Heart right ventricle (tissue), 16 donors: ENCODE data around the gene POLA1. TPM values are rescaled to one million over a fixed set of nuclear protein-coding genes. Genes with fewer than 3 reads are reported as not detected.

Experiments
- ATAC-seq, 8 donors: fragments of 200-7000 bp; cut with Tn5 transposase; one replicate each; pipeline ENCODE4 v1.9.1; 2020; ENCODE audit warnings: mild to moderate bottlenecking in 8 of 8, moderate library complexity in 8 of 8, moderate number of reproducible peaks in 1 of 8
- DNase-seq, 2 donors: peaks; one replicate each; pipeline ENCODE4 v3.0.0-alpha.2; 2020
- H3K27ac ChIP-seq, 10 donors: fragments of 200-600 bp; sonication (generic) in 2 of 10; one replicate each; pipeline versions ENCODE4 v1.5.0 to v1.8.0; 2020 to 2022; ENCODE audit warnings: mild to moderate bottlenecking in 3 of 10
- H3K27me3 ChIP-seq, 7 donors: fragments of 200-600 bp; one replicate each; pipeline ENCODE4 v1.8.0; 2021 to 2022; ENCODE audit warnings: mild to moderate bottlenecking in 2 of 7
- H3K36me3 ChIP-seq, 9 donors: fragments of 200-600 bp; sonication (generic) in 1 of 9; one replicate each; pipeline versions ENCODE4 v1.5.0 to v1.8.0; 2020 to 2022; ENCODE audit warnings: mild to moderate bottlenecking in 2 of 9
- H3K4me1 ChIP-seq, 9 donors: fragments of 200-600 bp; sonication (generic) in 1 of 9; one replicate each; pipeline versions ENCODE4 v1.5.0 to v1.8.0; 2020 to 2022; ENCODE audit warnings: mild to moderate bottlenecking in 4 of 9
- H3K4me3 ChIP-seq, 10 donors: fragments of 200-600 bp; sonication (generic) in 2 of 10; one replicate each; pipeline versions ENCODE4 v1.5.0 to v1.8.0; 2020 to 2022; ENCODE audit warnings: mild to moderate bottlenecking in 7 of 10, moderate library complexity in 2 of 10
- H3K9me3 ChIP-seq, 11 donors: fragments of 200-600 bp in 10 of 11; sonication (generic) in 2 of 11; one replicate each; pipeline versions ENCODE4 v1.5.0 to v1.8.0; 2013 to 2022; ENCODE audit warnings: mild to moderate bottlenecking in 2 of 11, control low read depth in 1 of 11, moderate library complexity in 1 of 11
- CTCF ChIP-seq, 9 donors: fragments of 200-600 bp; sonication (generic) in 2 of 9; IDR thresholded peaks; one replicate each; pipeline versions ENCODE4 v1.5.0 to v1.8.0; 2021 to 2022; ENCODE audit warnings: antibody characterized with exemption in 9 of 9, mild to moderate bottlenecking in 5 of 9, moderate library complexity in 1 of 9
- WGBS, 2 donors: extraction: QIAGEN DNeasy Blood & Tissue Kit; methylation state at CpG; one replicate each; pipeline ENCODE4 v1.1.7; 2013; ENCODE audit warnings: inconsistent platforms in 1 of 2; 5-methylcytosine and 5-hydroxymethylcytosine counted together
- intact Hi-C, 10 donors: fragments of 100-400 bp; cut with DNase I; formaldehyde crosslinking; loops; one replicate each; pipeline versions ENCODE4 v1.11.1 to v1.14.2; 2022
- polyA plus RNA-seq, 2 donors: library from polyadenylated mRNA; stranded (reverse); fragments of 200-250 nt; gene quantifications; one replicate each; pipeline ENCODE4 v1.2.3, GENCODE V29; 2013
- total RNA-seq, 10 donors: library from RNA; stranded (reverse); fragmentation: NEBNext Ultra II Directional in 3 of 10; extraction: Animal tissue kit (Norgen Biotek cat#: 25700) in 3 of 10; gene quantifications; one replicate each; pipeline versions ENCODE4 v1.2.1 to v1.2.4, GENCODE V29; 2021 to 2023
- donor health status: Arrhythmogenic right ventricular cardiomyopathy.
- donor health status: ischemic (EF 13 %, LVEDD 7.1; RV severe dilation, severe dysfunction).
- donor health status: healthy with polysubstance abuse.
- donor health status: DM: no; HTN: yes; CAD: no.
- donor health status: DM: no; HTN: no; CAD: no.
- donor health status: ischemic (EF 25% LVEDD 6.9; RV normal size, moderate dysfunction).
- donor health status: ischemic (EF 25% LVEDD 5.7; RV mildly dilated, moderate dysfunction).
- donor health status: healthy.
- donor health status: DM: yes; HTN: yes; CAD: no.
- donor health status: Ischemic cardiomyopathy.
- donor health status: ischemic (EF 35%, LVEDD 5.7; RV mildly dilated, moderate dysfunction).
- donor health status: nonischemic (EF 11% LVEDD 7.7; RV severe dilation, severe dysfunction).
- donor health status: DM: yes; HTN: yes; CAD: no.
- donor health status: PGD.
- donor health status: ischemic (EF 29% LVEDD 5.4; RV normal size, mild dysfunction).
- donor health status: nonischemic (EF 23%, LVEDD 6.1; RV moderate dilation, normal function).

Gene POLA1
- total and polyA plus RNA-seq, 12 donors: 2.6 to 8.5 (median 6.1) TPM

GRCh38 chrX:25001808-25002660, 308.3 kb downstream of the POLA1 start:
- Histone ChIP-seq H3K27me3 (peaks cover 4 to 92% (median 39%) of the 10 kb centered on the region in 7 donors), H3K4me3 (peak overlapping the region in 1 of 10 donors; percentile 17)
- 26 to 54% methylated on average over 25 to 64 of the region's 65 CpGs for WGBS, 2 donors

GRCh38 chrX:25002661-25003020, 308.9 kb downstream of the POLA1 start:
- Histone ChIP-seq H3K4me3 (peak overlapping the region in 3 of 10 donors; percentile 8 to 28 (median 17)), H3K9me3 (no peaks in the 10 kb centered on the region), H3K36me3 (no peaks in the 10 kb centered on the region), H3K4me1 (peaks cover 0 to 28% (median 4%) of the 10 kb centered on the region in 9 donors), H3K27me3 (peaks cover 9 to 92% (median 45%) of the 10 kb centered on the region in 7 donors), H3K27ac (no peak overlapping the region)
- TF ChIP-seq CTCF (IDR thresholded peaks at IDR 0.05): no peak
- DNase-seq: no peak
- intact Hi-C loops: no loop called here
- 1 to 4% methylated on average over 24 to 32 of the region's 33 CpGs for WGBS, 2 donors
- ATAC-seq: no peak

More at GRCh38 chrX:25001808-25002660, 308.3 kb downstream of the POLA1 start:
- Histone ChIP-seq H3K36me3 (peaks cover 0 to under 1% (median 0%) of the 10 kb centered on the region in 9 donors), H3K9me3 (no peaks in the 10 kb centered on the region), H3K27ac (no peak overlapping the region), H3K4me1 (peaks cover 0 to 28% (median 4%) of the 10 kb centered on the region in 9 donors)
- ATAC-seq (no peak), DNase-seq (no peak)
- intact Hi-C loops: no loop called here
- TF ChIP-seq CTCF (IDR thresholded peaks at IDR 0.05): no peak

DNA sequence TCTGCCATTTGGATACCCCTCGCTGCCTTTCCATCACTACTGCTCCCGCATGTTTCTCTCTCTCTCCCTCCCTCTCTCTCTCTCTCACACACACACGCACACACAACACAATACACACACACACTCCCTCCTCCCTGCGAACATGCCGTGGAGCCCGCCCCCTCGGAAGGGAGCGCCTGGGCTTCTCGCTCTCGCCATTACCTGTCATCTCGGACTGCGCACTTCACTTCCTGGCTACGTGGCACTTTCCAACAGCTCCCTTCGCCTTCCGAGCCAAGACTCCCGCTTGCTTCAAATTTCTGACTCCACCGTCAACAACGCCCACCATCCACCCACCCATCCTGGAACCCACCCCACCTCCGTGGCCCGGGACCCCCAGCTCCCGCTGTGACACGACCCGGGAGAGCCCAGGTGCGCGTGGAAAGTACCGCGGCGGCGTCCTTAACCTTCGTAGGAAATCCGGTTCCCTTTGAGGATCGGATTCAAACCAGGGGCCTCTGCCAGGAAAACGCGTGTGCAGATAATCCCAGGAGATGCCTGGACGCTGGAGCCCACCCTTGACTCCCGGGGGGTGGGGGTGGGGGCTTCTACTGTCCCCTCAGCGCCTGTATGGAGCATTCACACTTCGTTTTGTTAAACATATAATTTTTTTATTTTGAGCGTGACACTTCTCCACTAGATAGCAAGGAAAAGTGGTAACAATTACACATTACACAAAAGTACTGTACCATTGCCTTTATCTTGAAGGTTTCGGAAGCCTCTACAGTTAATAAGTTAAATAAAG, 309.5 kb downstream of the POLA1 start:
- Histone ChIP-seq H3K4me3 (peak overlapping the region in 1 of 10 donors; percentile 17), H3K27ac (no peak overlapping the region), H3K4me1 (peaks cover 0 to 28% (median 4%) of the 10 kb centered on the region in 9 donors), H3K9me3 (no peaks in the 10 kb centered on the region), H3K36me3 (no peaks in the 10 kb centered on the region), H3K27me3 (peaks cover 14 to 98% (median 51%) of the 10 kb centered on the region in 7 donors)
- DNase-seq (no peak), ATAC-seq (no peak)
- WGBS, 2 donors: 11 to 18% methylated on average over 40 of the region's 40 CpGs
- no peak for TF ChIP-seq CTCF (IDR thresholded peaks at IDR 0.05)
- intact Hi-C loops: no loop called here

DNA sequence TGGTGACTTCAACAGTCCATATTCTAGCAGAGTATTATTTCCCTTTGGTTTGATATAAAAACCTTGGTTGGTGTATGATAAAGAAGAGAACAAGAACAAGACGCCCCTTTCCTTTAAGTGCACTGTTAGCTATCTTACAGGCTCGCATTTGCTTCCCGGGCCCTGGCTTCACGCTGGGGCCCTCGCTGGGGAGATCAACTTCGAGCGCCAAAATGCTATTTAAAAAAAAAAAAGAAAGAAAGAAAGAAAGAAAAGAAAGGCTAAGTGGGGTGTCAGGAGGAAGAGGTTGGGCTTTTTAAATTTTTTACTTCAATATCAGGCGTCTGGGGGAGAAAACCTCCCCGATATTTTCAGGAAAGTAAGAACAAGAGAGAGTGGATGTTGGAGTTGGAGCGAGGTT, 310.3 kb downstream of the POLA1 start:
- peaks cover 0 to 28% (median 4%) of the 10 kb centered on the region in 9 donors for H3K4me1 ChIP-seq
- H3K36me3 ChIP-seq: no peaks in the 10 kb centered on the region
- no peak overlapping the region for H3K27ac ChIP-seq
- DNase-seq (no peak), ATAC-seq (no peak)
- 18 to 25% methylated on average over 9 to 10 of the region's 10 CpGs for WGBS, 2 donors
- no peak overlapping the region for H3K4me3 ChIP-seq
- intact Hi-C loops: no loop called here
- no peaks in the 10 kb centered on the region for H3K9me3 ChIP-seq
- peaks cover 14 to 98% (median 59%) of the 10 kb centered on the region in 7 donors for H3K27me3 ChIP-seq
- TF ChIP-seq CTCF (IDR thresholded peaks at IDR 0.05): no peak
